ENCODE data around the gene CABP4.

DNA sequence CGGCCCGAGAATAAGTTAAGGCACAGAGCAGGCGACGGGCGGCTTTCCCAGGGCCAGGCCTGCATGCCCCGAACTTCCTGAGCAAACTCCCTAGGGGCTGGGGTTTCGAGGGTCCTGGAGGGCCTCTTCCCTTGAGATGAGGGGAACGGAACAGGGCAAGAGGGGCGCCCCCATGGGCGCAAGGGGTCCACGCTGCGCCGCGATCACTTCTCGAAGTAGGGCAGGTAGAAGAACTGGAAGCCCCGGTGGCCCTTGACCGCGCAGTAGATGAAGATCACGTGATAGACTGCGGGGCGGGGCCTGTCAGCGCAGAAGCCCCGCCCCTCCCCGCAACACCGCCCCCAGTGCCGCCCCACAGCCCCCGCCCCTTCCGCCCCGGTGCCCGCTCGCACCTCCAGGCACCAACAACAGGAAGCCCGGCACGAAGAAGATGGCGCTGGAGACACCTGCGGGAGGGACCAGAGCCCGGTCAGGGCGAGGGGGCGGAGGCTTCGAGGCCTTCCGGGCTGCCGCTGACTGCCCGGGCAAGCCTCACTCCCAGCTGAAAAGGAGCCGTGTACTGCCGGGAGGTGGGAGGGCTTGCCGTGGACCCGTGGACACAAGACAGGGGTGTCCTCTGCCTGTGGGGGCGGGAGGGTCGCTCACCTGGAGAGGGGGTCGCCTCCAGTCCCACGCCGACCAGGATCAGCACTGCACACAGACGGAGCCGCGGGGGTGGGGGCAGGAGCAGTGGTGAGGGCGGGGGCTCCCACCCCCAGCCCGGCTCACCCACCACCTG is 9.4 kb downstream of the CABP4 start:
- TF ChIP-seq, protein P1, sequence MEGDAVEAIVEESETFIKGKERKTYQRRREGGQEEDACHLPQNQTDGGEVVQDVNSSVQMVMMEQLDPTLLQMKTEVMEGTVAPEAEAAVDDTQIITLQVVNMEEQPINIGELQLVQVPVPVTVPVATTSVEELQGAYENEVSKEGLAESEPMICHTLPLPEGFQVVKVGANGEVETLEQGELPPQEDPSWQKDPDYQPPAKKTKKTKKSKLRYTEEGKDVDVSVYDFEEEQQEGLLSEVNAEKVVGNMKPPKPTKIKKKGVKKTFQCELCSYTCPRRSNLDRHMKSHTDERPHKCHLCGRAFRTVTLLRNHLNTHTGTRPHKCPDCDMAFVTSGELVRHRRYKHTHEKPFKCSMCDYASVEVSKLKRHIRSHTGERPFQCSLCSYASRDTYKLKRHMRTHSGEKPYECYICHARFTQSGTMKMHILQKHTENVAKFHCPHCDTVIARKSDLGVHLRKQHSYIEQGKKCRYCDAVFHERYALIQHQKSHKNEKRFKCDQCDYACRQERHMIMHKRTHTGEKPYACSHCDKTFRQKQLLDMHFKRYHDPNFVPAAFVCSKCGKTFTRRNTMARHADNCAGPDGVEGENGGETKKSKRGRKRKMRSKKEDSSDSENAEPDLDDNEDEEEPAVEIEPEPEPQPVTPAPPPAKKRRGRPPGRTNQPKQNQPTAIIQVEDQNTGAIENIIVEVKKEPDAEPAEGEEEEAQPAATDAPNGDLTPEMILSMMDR (conservative IDR thresholded peaks at IDR 0.05): no peak; the same call in 1 of the 2 replicates
- no peak for TF ChIP-seq EZH2 (IDR thresholded peaks at IDR 0.05; ENCODE audit: low read depth)
